Measurements from ENCODE around the gene LRRC63.

Gene LRRC63

GRCh38 chr13:46313432-46314257 is 101.9 kb downstream of the LRRC63 start:
- no peak for DNase-seq

- DNase-seq: no peak
Observed at GRCh38 chr13:46314587-46314986, 102.9 kb downstream of the LRRC63 start.

GRCh38 chr13:46315036-46315435 is 103.3 kb downstream of the LRRC63 start:
- no peak for DNase-seq

- DNase-seq: no peak
Observed at GRCh38 chr13:46315491-46316075, 103.9 kb downstream of the LRRC63 start.

- no peak for DNase-seq
Observed at GRCh38 chr13:46317120-46317519, 105.4 kb downstream of the LRRC63 start.

GRCh38 chr13:46318986-46319385 is 107.3 kb downstream of the LRRC63 start:
- no peak for DNase-seq

GRCh38 chr13:46320406-46320805 is 108.7 kb downstream of the LRRC63 start:
- no peak for DNase-seq

- no peak for DNase-seq
Observed at GRCh38 chr13:46320821-46321220, 109.1 kb downstream of the LRRC63 start.

- peak; percentile 74 for DNase-seq
Observed at GRCh38 chr13:46321494-46322225, 109.9 kb downstream of the LRRC63 start.

- DNase-seq: no peak
Observed at GRCh38 chr13:46324976-46325375, 113.2 kb downstream of the LRRC63 start.
